Smooth muscle cell (in vitro differentiated cells): ENCODE measurements around the gene CADPS2. TPM values are rescaled to one million over a fixed set of nuclear protein-coding genes. Genes with fewer than 3 reads are reported as not detected.

Experiments
- DNase-seq: peaks from one replicate; lab custom pipeline; 2025; ENCODE audit not compliant: unreplicated experiment; lab: John Stamatoyannopoulos, UW
- H2AFZ ChIP-seq: fragments of 200-600 bp; sonication (generic); 2 replicates; pipeline ENCODE4 v1.6.0; 2016; ENCODE audit warnings: antibody characterized with exemption, low read depth, mild to moderate bottlenecking
- H3F3A ChIP-seq: fragments of 200-600 bp; sonication (generic); 2 replicates; pipeline ENCODE4 v1.6.0; 2017; ENCODE audit warnings: antibody characterized with exemption, low read depth
- H3K27ac ChIP-seq: fragments of 200-600 bp; sonication (generic); 2 replicates; pipeline ENCODE4 v1.5.1; 2016; ENCODE audit warnings: low read depth, mild to moderate bottlenecking
- H3K27me3 ChIP-seq: fragments of 200-600 bp; sonication (generic); 2 replicates; pipeline ENCODE4 v1.6.1; 2016; ENCODE audit warnings: low read depth, mild to moderate bottlenecking
- H3K36me3 ChIP-seq: fragments of 200-600 bp; sonication (generic); 2 replicates; pipeline ENCODE4 v1.5.1; 2016; ENCODE audit warnings: low read depth
- H3K4me1 ChIP-seq: fragments of 200-600 bp; sonication (generic); 2 replicates; pipeline ENCODE4 v1.5.1; 2016; ENCODE audit warnings: low read depth
- H3K4me2 ChIP-seq: fragments of 200-600 bp; sonication (generic); 2 replicates; pipeline ENCODE4 v1.6.0; 2016; ENCODE audit warnings: mild to moderate bottlenecking
- H3K4me3 ChIP-seq: fragments of 200-600 bp; sonication (generic); 2 replicates; pipeline ENCODE4 v1.5.1; 2016; ENCODE audit warnings: mild to moderate bottlenecking
- H3K79me2 ChIP-seq: fragments of 200-600 bp; sonication (generic); 2 replicates; pipeline ENCODE4 v1.6.0; 2016; ENCODE audit warnings: low read depth, mild to moderate bottlenecking
- H3K9ac ChIP-seq: fragments of 200-600 bp; sonication (generic); 2 replicates; pipeline ENCODE4 v1.6.0; 2016; ENCODE audit warnings: low read depth
- H3K9me3 ChIP-seq: fragments of 200-600 bp; sonication (generic); replicated peaks from 2 replicates; pipeline ENCODE4 v1.5.1; 2016; ENCODE audit warnings: low read depth
- H4K20me1 ChIP-seq: fragments of 200-600 bp; sonication (generic); 2 replicates; pipeline ENCODE4 v1.6.0; 2016; ENCODE audit warnings: low read depth
- CTCF ChIP-seq: fragments of 200-600 bp; sonication (generic); IDR thresholded peaks from 2 replicates; pipeline ENCODE4 v1.5.1; 2017; ENCODE audit warnings: borderline replicate concordance, mild to moderate bottlenecking, antibody characterized with exemption; ENCODE audit not compliant: insufficient read depth, poor library complexity, severe bottlenecking
- WGBS: methylation state at CpG from one replicate; pipeline ENCODE4 v1.1.7; 2016; ENCODE audit warnings: low lambda C conversion rate; 5-methylcytosine and 5-hydroxymethylcytosine counted together
- polyA plus RNA-seq: library from polyadenylated mRNA; unstranded; fragments of >200 nt; fragmentation: Nextera tagmentation; extraction: Ambion mirVana; gene quantifications from 2 replicates; pipeline ENCODE4 v1.2.1, GENCODE V29; 2016
- total RNA-seq: library from RNA; depleted of rRNA; stranded (reverse); fragments of >200 nt; gene quantifications from 2 replicates; pipeline ENCODE4 v1.2.3, GENCODE V29; 2014

CADPS2 gene
- total and polyA plus RNA-seq, 2 experiments from 2014 or later, result 8.5 to 15.6 TPM

- H4K20me1 ChIP-seq, result no peaks in the 10 kb centered on the region
- H3K9ac ChIP-seq, result no peak overlapping the region
- H3K4me1 ChIP-seq, result peaks cover 15% of the 10 kb centered on the region
- TF ChIP-seq CTCF, result no peak
- H3K27ac ChIP-seq, result no peak overlapping the region
- H3F3A ChIP-seq, result no peaks in the 10 kb centered on the region
- 97% methylated on average over 7 of the region's 7 CpGs for WGBS
- no peak overlapping the region for H3K4me2 ChIP-seq
- no peak overlapping the region for H3K4me3 ChIP-seq
- H2AFZ ChIP-seq, result no peak overlapping the region
- no peaks in the 10 kb centered on the region for H3K27me3 ChIP-seq
- no peaks in the 10 kb centered on the region for H3K36me3 ChIP-seq
- H3K9me3 ChIP-seq, result no peaks in the 10 kb centered on the region
- no peaks in the 10 kb centered on the region for H3K79me2 ChIP-seq
- DNase-seq, result no peak
Measured at GRCh38 chr7:122465296-122465695, 421.0 kb downstream of the CADPS2 start.

GRCh38 chr7:122463631-122464030 lies 422.6 kb downstream of the CADPS2 start:
- Histone ChIP-seq H4K20me1 (no peaks in the 10 kb centered on the region), H3K9me3 (no peaks in the 10 kb centered on the region), H2AFZ (no peak overlapping the region), H3K27me3 (no peaks in the 10 kb centered on the region), H3K9ac (no peak overlapping the region), H3K27ac (no peak overlapping the region), H3K79me2 (no peaks in the 10 kb centered on the region), H3K4me1 (peaks cover 7% of the 10 kb centered on the region), H3K36me3 (no peaks in the 10 kb centered on the region), H3K4me2 (no peak overlapping the region), H3F3A (no peaks in the 10 kb centered on the region), H3K4me3 (no peak overlapping the region)
- 45% methylated on average over 1 of the region's 1 CpG for WGBS
- DNase-seq, result no peak
- no peak for TF ChIP-seq CTCF

DNA sequence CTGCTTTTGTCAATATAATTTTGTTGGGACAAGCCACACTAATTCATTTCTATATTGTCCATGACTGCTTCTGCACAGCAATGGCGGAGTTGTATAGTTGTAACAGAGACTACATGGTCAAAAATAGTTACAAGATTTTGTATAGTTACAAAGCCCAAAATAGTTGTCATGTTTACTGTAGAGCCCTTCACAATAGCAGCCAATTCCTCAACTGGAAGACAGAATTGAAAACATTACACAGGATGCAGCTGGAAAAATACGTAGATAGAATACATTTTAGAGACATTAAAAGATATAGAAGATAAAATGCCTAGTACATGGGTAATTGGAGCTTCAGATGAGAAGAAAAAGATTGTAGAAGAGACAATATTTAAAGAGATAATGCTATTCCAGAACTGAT lies 425.3 kb downstream of the CADPS2 start:
- 91% methylated on average over 2 of the region's 2 CpGs for WGBS
- Histone ChIP-seq H2AFZ (no peak overlapping the region), H3K36me3 (no peaks in the 10 kb centered on the region), H3F3A (no peaks in the 10 kb centered on the region), H3K4me2 (no peak overlapping the region), H3K27ac (no peak overlapping the region), H3K9me3 (no peaks in the 10 kb centered on the region), H3K4me3 (no peak overlapping the region), H3K4me1 (peaks cover 14% of the 10 kb centered on the region), H3K27me3 (no peaks in the 10 kb centered on the region), H3K79me2 (no peaks in the 10 kb centered on the region), H3K9ac (no peak overlapping the region), H4K20me1 (no peaks in the 10 kb centered on the region)
- no peak for TF ChIP-seq CTCF
- no peak for DNase-seq

DNA sequence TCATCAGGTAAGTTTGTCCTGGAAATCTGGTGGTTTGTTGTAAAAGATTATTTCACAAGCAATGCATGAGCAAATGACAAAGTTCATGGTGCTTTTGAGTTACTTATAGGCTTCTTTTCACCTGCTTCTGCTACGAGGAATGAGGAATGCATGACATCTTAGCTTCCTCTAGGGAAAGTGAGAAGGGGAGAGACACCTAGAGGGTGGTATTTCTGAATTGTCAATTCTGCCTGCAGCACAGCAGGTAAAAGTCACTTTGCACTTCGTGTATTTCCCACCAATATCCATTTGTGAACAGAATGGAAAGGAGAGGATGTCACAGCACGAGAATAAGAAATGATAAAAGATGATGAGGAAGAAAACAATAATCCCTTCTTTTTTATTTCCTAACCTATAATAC lies 428.3 kb downstream of the CADPS2 start:
- no peaks in the 10 kb centered on the region for H3K36me3 ChIP-seq
- H3K4me1 ChIP-seq, result peaks cover 14% of the 10 kb centered on the region
- H3K4me3 ChIP-seq, result no peak overlapping the region
- H3K4me2 ChIP-seq, result no peak overlapping the region
- 22% methylated on average over 3 of the region's 3 CpGs for WGBS
- H3K27ac ChIP-seq, result no peak overlapping the region
- DNase-seq, result no peak
- no peaks in the 10 kb centered on the region for H4K20me1 ChIP-seq
- H3F3A ChIP-seq, result no peaks in the 10 kb centered on the region
- H3K79me2 ChIP-seq, result no peaks in the 10 kb centered on the region
- no peak for TF ChIP-seq CTCF
- H3K9me3 ChIP-seq, result no peaks in the 10 kb centered on the region
- H2AFZ ChIP-seq, result no peak overlapping the region
- no peak overlapping the region for H3K9ac ChIP-seq
- H3K27me3 ChIP-seq, result no peaks in the 10 kb centered on the region
